AML-193 (cell line): ENCODE results near the gene P2RY6.
A peak's percentile ranks its signal among the peaks of the same experiment; 100 is the strongest.

Source experiments
- DNase-seq, 2 experiments: peaks; one replicate each; lab custom pipeline; 2025; lab: John Stamatoyannopoulos, UW

The P2RY6 gene

GRCh38 chr11:73334384-73335203 is 62.5 kb downstream of the P2RY6 start:
- peak; percentile 6 to 11 for DNase-seq

- peak; percentile 48 to 56 for DNase-seq
Measured at GRCh38 chr11:73335204-73335923, 63.2 kb downstream of the P2RY6 start.

- no peak for DNase-seq
Measured at GRCh38 chr11:73337846-73338245, 65.7 kb downstream of the P2RY6 start.

- DNase-seq = no peak
Measured at GRCh38 chr11:73338279-73338678, 66.1 kb downstream of the P2RY6 start.

- no peak for DNase-seq
Measured at GRCh38 chr11:73340164-73340563, 68.0 kb downstream of the P2RY6 start.

GRCh38 chr11:73342633-73343032 is 70.5 kb downstream of the P2RY6 start:
- DNase-seq = no peak

GRCh38 chr11:73343076-73343873 is 71.1 kb downstream of the P2RY6 start:
- no peak for DNase-seq

GRCh38 chr11:73344191-73344607 is 72.1 kb downstream of the P2RY6 start:
- no peak for DNase-seq

- DNase-seq = no peak
Measured at GRCh38 chr11:73345481-73346160, 73.5 kb downstream of the P2RY6 start.

GRCh38 chr11:73346186-73346935 is 74.2 kb downstream of the P2RY6 start:
- no peak for DNase-seq

- DNase-seq = no peak
Measured at GRCh38 chr11:73347067-73347466, 74.9 kb downstream of the P2RY6 start.
